GM12878 (cell line): ENCODE results near the gene PIK3R5. TPM values are rescaled to one million over a fixed set of nuclear protein-coding genes. Genes with fewer than 3 reads are reported as not detected.

Experiments
- BACH1 ChIP-seq: fragments of 450-650 bp; IDR thresholded peaks from 2 replicates; pipeline ENCODE4 v1.6.1; 2017; ENCODE audit warnings: mild to moderate bottlenecking, borderline replicate concordance
- CHD2 ChIP-seq: IDR thresholded peaks from 2 replicates; pipeline ENCODE4 v1.6.1; 2011; ENCODE audit warnings: low read depth, low read length, improper control_type of control experiment, borderline replicate concordance
- GABPA ChIP-seq: IDR thresholded peaks from 2 replicates; pipeline ENCODE4 v1.6.1; 2014; ENCODE audit warnings: antibody characterized with exemption, low read depth, mild to moderate bottlenecking, inconsistent platforms
- KLF5 ChIP-seq: fragments of 450-650 bp; IDR thresholded peaks from 2 replicates; pipeline ENCODE4 v1.6.1; 2014; ENCODE audit warnings: mild to moderate bottlenecking; ENCODE audit not compliant: partially characterized antibody
- MEF2A ChIP-seq: IDR thresholded peaks from 2 replicates; pipeline ENCODE4 v1.6.1; 2011; ENCODE audit warnings: low read depth, mild to moderate bottlenecking, low read length, moderate library complexity; ENCODE audit not compliant: insufficient read depth
- NBN ChIP-seq: fragments of 450-650 bp; IDR thresholded peaks from 2 replicates; pipeline ENCODE4 v1.6.1; 2016
- NFYB ChIP-seq: IDR thresholded peaks from 2 replicates; pipeline ENCODE4 v1.6.1; 2011; ENCODE audit warnings: low read depth, mild to moderate bottlenecking, low read length, improper control_type of control experiment, moderate library complexity; ENCODE audit not compliant: insufficient read depth
- polyA plus RNA-seq, 11 experiments: library from polyadenylated mRNA; depleted of rRNA in 4 of 11; unstranded in 6 of 11; stranded (reverse) in 5 of 11; fragments of >200 nt; fragmentation: Nextera tagmentation in 4 of 11; fragmentation: Illumina TruSeq in 1 of 11; extraction: Ambion mirVana in 4 of 11; extraction: Trizol in 1 of 11; gene quantifications; 1 replicate in 1 of 11; 2 replicates in 10 of 11; pipeline versions ENCODE4 v1.2.1 to v1.2.3, GENCODE V29; 2011 to 2016; ENCODE audit warnings: inconsistent platforms in 2 of 11, missing spikeins in 2 of 11, low read depth in 1 of 11
- total RNA-seq, 4 experiments: library from RNA; depleted of rRNA in 3 of 4; stranded (reverse); fragments of >200 nt in 3 of 4; fragmentation: Illumina TruSeq in 1 of 4; extraction: Trizol in 1 of 4; gene quantifications; 2 replicates each; pipeline versions ENCODE4 v1.2.1 to v1.2.3, GENCODE V29; 2013 to 2021
- TF ChIP-seq, protein P1 (sequence below): IDR thresholded peaks from 2 replicates; pipeline ENCODE4 v1.6.1; 2011; ENCODE audit warnings: low read depth, mild to moderate bottlenecking, low read length, moderate library complexity, borderline replicate concordance; ENCODE audit errors: extremely low read depth
- TF ChIP-seq, protein P2 (sequence below): fragments of 450-650 bp; IDR thresholded peaks from 2 replicates; pipeline ENCODE4 v1.6.1; 2018; ENCODE audit warnings: borderline replicate concordance, mild to moderate bottlenecking; ENCODE audit not compliant: partially characterized antibody
- TF ChIP-seq, protein P3 (sequence below): fragments of 150-350 bp; IDR thresholded peaks from 2 replicates; pipeline ENCODE4 v1.6.1; 2016; ENCODE audit warnings: low read depth, low read length
- TF ChIP-seq, protein P4 (sequence below): fragments of 450-650 bp; IDR thresholded peaks from 2 replicates; pipeline ENCODE4 v1.6.1; 2018; ENCODE audit warnings: mild to moderate bottlenecking, low read depth, moderate library complexity; ENCODE audit not compliant: partially characterized antibody
- TF ChIP-seq, protein P5 (sequence below), 3 experiments: IDR thresholded peaks in 2 of 3; conservative IDR thresholded peaks in 1 of 3; 2 replicates each; pipeline ENCODE4 v1.5.1; 2011; ENCODE audit warnings: low read depth in 3 of 3, low read length in 3 of 3, mild to moderate bottlenecking in 3 of 3, control low read depth in 2 of 3, moderate library complexity in 2 of 3, inconsistent platforms in 1 of 3, mixed read lengths in 1 of 3; ENCODE audit not compliant: control insufficient read depth in 2 of 3, insufficient read depth in 1 of 3; ENCODE audit errors: extremely low read depth in 1 of 3
- TF ChIP-seq, protein P6 (sequence below): fragments of 450-650 bp; IDR thresholded peaks from 2 replicates; pipeline ENCODE4 v1.6.1; 2017; ENCODE audit warnings: mild to moderate bottlenecking, low read depth, inconsistent platforms; ENCODE audit not compliant: poor library complexity, severe bottlenecking

Gene PIK3R5
- total and polyA plus RNA-seq, 10 of the 15 experiments (the other 5 are each of a cell fraction or from before 2014, with no cell fraction given), result 9.5 to 50.8 (median 35.5) TPM

DNA sequence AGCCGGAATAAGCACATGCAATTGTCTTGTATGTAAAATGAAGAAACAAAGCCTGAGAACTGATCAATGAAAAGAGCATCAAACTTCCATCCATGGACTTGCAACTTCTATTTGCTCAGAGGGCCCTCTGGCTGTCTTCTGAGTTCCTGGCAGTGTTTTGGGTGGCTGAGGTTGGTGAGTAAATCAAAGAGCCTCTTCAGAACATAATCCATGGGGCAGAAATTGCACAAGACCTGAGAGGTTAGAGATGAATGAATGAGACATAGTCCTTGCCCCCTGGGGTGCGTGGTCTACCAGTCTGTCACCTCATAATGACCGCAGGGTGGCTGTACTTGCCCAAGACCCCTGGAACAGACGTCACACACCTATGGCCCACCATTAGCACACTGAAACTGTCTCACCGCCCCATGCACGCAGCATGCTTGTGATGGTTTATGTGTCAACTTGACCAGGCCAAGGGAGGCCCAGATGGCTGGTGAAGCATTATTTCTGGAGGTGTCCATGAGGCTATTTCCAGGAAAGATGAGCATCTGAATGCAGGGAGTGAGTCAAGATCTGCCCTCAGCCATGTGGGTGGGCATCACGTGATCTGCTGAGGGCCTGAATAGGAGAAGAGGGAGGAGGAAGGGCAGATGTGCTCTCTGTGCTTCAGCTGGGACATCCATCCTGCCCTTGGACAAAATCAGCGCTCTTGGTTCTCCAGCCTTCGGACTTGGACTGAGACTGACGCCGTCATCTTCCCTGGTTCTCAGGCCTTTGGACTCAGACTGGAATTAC is 106.3 kb downstream of the PIK3R5 start (continued):
- TF ChIP-seq, protein P1, sequence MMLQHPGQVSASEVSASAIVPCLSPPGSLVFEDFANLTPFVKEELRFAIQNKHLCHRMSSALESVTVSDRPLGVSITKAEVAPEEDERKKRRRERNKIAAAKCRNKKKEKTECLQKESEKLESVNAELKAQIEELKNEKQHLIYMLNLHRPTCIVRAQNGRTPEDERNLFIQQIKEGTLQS, result 0 out of 2 replicates have a peak, but pooled peaks have one; percentile 28
- TF ChIP-seq NFYB (no peak), BACH1 (no peak; the same call in 1 of the 2 replicates), CHD2 (peak; percentile 39; the same call in 1 of the 2 replicates), KLF5 (no peak), GABPA (no peak), NBN (0 out of 2 replicates have a peak, but pooled peaks have one; percentile 6), MEF2A (no peak)
- TF ChIP-seq, protein P2, sequence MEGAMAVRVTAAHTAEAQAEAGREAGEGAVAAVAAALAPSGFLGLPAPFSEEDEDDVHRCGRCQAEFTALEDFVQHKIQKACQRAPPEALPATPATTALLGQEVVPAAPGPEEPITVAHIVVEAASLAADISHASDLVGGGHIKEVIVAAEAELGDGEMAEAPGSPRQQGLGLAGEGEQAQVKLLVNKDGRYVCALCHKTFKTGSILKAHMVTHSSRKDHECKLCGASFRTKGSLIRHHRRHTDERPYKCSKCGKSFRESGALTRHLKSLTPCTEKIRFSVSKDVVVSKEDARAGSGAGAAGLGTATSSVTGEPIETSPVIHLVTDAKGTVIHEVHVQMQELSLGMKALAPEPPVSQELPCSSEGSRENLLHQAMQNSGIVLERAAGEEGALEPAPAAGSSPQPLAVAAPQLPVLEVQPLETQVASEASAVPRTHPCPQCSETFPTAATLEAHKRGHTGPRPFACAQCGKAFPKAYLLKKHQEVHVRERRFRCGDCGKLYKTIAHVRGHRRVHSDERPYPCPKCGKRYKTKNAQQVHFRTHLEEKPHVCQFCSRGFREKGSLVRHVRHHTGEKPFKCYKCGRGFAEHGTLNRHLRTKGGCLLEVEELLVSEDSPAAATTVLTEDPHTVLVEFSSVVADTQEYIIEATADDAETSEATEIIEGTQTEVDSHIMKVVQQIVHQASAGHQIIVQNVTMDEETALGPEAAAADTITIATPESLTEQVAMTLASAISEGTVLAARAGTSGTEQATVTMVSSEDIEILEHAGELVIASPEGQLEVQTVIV, result no peak
- TF ChIP-seq, protein P3, sequence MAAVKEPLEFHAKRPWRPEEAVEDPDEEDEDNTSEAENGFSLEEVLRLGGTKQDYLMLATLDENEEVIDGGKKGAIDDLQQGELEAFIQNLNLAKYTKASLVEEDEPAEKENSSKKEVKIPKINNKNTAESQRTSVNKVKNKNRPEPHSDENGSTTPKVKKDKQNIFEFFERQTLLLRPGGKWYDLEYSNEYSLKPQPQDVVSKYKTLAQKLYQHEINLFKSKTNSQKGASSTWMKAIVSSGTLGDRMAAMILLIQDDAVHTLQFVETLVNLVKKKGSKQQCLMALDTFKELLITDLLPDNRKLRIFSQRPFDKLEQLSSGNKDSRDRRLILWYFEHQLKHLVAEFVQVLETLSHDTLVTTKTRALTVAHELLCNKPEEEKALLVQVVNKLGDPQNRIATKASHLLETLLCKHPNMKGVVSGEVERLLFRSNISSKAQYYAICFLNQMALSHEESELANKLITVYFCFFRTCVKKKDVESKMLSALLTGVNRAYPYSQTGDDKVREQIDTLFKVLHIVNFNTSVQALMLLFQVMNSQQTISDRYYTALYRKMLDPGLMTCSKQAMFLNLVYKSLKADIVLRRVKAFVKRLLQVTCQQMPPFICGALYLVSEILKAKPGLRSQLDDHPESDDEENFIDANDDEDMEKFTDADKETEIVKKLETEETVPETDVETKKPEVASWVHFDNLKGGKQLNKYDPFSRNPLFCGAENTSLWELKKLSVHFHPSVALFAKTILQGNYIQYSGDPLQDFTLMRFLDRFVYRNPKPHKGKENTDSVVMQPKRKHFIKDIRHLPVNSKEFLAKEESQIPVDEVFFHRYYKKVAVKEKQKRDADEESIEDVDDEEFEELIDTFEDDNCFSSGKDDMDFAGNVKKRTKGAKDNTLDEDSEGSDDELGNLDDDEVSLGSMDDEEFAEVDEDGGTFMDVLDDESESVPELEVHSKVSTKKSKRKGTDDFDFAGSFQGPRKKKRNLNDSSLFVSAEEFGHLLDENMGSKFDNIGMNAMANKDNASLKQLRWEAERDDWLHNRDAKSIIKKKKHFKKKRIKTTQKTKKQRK, result no peak
- TF ChIP-seq, protein P4, sequence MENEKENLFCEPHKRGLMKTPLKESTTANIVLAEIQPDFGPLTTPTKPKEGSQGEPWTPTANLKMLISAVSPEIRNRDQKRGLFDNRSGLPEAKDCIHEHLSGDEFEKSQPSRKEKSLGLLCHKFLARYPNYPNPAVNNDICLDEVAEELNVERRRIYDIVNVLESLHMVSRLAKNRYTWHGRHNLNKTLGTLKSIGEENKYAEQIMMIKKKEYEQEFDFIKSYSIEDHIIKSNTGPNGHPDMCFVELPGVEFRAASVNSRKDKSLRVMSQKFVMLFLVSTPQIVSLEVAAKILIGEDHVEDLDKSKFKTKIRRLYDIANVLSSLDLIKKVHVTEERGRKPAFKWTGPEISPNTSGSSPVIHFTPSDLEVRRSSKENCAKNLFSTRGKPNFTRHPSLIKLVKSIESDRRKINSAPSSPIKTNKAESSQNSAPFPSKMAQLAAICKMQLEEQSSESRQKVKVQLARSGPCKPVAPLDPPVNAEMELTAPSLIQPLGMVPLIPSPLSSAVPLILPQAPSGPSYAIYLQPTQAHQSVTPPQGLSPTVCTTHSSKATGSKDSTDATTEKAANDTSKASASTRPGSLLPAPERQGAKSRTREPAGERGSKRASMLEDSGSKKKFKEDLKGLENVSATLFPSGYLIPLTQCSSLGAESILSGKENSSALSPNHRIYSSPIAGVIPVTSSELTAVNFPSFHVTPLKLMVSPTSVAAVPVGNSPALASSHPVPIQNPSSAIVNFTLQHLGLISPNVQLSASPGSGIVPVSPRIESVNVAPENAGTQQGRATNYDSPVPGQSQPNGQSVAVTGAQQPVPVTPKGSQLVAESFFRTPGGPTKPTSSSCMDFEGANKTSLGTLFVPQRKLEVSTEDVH, result peak; percentile 30
- TF ChIP-seq, protein P5, sequence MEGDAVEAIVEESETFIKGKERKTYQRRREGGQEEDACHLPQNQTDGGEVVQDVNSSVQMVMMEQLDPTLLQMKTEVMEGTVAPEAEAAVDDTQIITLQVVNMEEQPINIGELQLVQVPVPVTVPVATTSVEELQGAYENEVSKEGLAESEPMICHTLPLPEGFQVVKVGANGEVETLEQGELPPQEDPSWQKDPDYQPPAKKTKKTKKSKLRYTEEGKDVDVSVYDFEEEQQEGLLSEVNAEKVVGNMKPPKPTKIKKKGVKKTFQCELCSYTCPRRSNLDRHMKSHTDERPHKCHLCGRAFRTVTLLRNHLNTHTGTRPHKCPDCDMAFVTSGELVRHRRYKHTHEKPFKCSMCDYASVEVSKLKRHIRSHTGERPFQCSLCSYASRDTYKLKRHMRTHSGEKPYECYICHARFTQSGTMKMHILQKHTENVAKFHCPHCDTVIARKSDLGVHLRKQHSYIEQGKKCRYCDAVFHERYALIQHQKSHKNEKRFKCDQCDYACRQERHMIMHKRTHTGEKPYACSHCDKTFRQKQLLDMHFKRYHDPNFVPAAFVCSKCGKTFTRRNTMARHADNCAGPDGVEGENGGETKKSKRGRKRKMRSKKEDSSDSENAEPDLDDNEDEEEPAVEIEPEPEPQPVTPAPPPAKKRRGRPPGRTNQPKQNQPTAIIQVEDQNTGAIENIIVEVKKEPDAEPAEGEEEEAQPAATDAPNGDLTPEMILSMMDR (IDR thresholded peaks at IDR 0.05 in 2 of 3, conservative IDR thresholded peaks at IDR 0.05 in 1 of 3; ENCODE audit: control insufficient read depth in 2 of 3, extremely low read depth in 1 of 3, insufficient read depth in 1 of 3, low read depth in 3 of 3, low read length in 3 of 3), result peak in 1 of 3 experiments; percentile 39; a peak in 2 of 6 replicates
- TF ChIP-seq, protein P6, sequence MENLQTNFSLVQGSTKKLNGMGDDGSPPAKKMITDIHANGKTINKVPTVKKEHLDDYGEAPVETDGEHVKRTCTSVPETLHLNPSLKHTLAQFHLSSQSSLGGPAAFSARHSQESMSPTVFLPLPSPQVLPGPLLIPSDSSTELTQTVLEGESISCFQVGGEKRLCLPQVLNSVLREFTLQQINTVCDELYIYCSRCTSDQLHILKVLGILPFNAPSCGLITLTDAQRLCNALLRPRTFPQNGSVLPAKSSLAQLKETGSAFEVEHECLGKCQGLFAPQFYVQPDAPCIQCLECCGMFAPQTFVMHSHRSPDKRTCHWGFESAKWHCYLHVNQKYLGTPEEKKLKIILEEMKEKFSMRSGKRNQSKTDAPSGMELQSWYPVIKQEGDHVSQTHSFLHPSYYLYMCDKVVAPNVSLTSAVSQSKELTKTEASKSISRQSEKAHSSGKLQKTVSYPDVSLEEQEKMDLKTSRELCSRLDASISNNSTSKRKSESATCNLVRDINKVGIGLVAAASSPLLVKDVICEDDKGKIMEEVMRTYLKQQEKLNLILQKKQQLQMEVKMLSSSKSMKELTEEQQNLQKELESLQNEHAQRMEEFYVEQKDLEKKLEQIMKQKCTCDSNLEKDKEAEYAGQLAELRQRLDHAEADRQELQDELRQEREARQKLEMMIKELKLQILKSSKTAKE, result peak; percentile 97
